K562 (cell line): Measurements from ENCODE around the gene SLC43A2. TPM values are rescaled to one million over a fixed set of nuclear protein-coding genes. Genes with fewer than 3 reads are reported as not detected.

Experiments used
- ATAC-seq: fragments of 200-7000 bp; cut with Tn5 transposase; 3 replicates; pipeline ENCODE4 v1.9.1; 2020; ENCODE audit warnings: moderate library complexity
- BruUV-seq: library from RNA; stranded (reverse); fragments of 400-500 nt; replicated peaks from 2 replicates; lab custom pipeline; 2021; lab: Mats Ljungman, UMichigan
- CTCF ChIA-PET: fragments of 300-600 bp; formaldehyde crosslinking; extraction: SDS; loops from one replicate; lab custom pipeline; 2021; ENCODE audit warnings: low intra/inter-chr PET ratio; lab: Yijun Ruan, JAX
- POLR2A ChIA-PET: fragments of 300-600, 350-650 bp; sonication (Branson Sonifier 250); formaldehyde crosslinking; extraction: SDS; loops from one replicate; lab custom pipeline; 2021; ENCODE audit warnings: antibody characterized with exemption, inconsistent platforms; lab: Yijun Ruan, JAX
- DNase-seq, 4 experiments: peaks; one replicate each; pipeline versions ENCODE4 v3.0.0 to v3.0.0-alpha.2; 2011 to 2018; ENCODE audit warnings: low spot score in 3 of 4, mixed read lengths in 3 of 4; ENCODE audit errors: extremely low read depth in 1 of 4
- FAIRE-seq: peaks from 2 replicates; lab custom pipeline; 2011; peaks lifted over from hg19 to GRCh38; lab: Jason Lieb, UNC
- H2AFZ ChIP-seq: 2 replicates; pipeline ENCODE4 v1.6.0; 2011; ENCODE audit warnings: low read depth, low read length, control low read depth, inconsistent platforms
- H3K27ac ChIP-seq: fragments of 200-600 bp; 3 replicates; pipeline ENCODE4 v1.8.0; 2011; ENCODE audit warnings: low read depth, mild to moderate bottlenecking, control low read depth, inconsistent platforms, low read length, moderate library complexity, mixed read lengths; ENCODE audit errors: extremely low read depth
- H3K27me3 ChIP-seq, 2 experiments: fragments of 300-600 bp in 1 of 2; 2 replicates in 1 of 2; 3 replicates in 1 of 2; pipeline versions ENCODE4 v1.6.0 to v1.8.0; 2011; ENCODE audit warnings: inconsistent platforms in 2 of 2, low read length in 2 of 2, mild to moderate bottlenecking in 1 of 2, mixed read lengths in 1 of 2, moderate library complexity in 1 of 2; ENCODE audit not compliant: control insufficient read depth in 2 of 2, insufficient read depth in 2 of 2
- H3K36me3 ChIP-seq: fragments of 300-600 bp; 3 replicates; pipeline ENCODE4 v1.8.0; 2011; ENCODE audit warnings: mild to moderate bottlenecking, low read length, inconsistent platforms; ENCODE audit not compliant: control insufficient read depth, insufficient read depth
- H3K4me1 ChIP-seq, 2 experiments: fragments of 200-600 bp in 1 of 2; replicated peaks in 1 of 2; 2 replicates in 1 of 2; 3 replicates in 1 of 2; pipeline versions ENCODE4 v1.5.1 to v1.8.0; 2011; ENCODE audit warnings: inconsistent platforms in 2 of 2, low read length in 2 of 2, mild to moderate bottlenecking in 1 of 2, mixed read lengths in 1 of 2, moderate library complexity in 1 of 2; ENCODE audit not compliant: control insufficient read depth in 2 of 2, insufficient read depth in 2 of 2
- H3K4me2 ChIP-seq: 2 replicates; pipeline ENCODE4 v1.6.1; 2011; ENCODE audit warnings: low read length, control low read depth, inconsistent platforms, mixed read lengths; ENCODE audit not compliant: insufficient read depth
- H3K4me3 ChIP-seq: fragments of 200-600 bp; sonication (generic), shearing (Covaris generic); 2 replicates; pipeline ENCODE4 v1.5.1; 2016; ENCODE audit warnings: control low read depth, inconsistent platforms
- H3K79me2 ChIP-seq: fragments of 200-600 bp; 3 replicates; pipeline ENCODE4 v1.8.0; 2011; ENCODE audit warnings: low read length, inconsistent platforms; ENCODE audit not compliant: control insufficient read depth, insufficient read depth
- H3K9ac ChIP-seq, 2 experiments: 2 replicates each; pipeline versions ENCODE4 v1.6.0 to v1.6.1; 2011; ENCODE audit warnings: low read depth in 2 of 2, low read length in 2 of 2, control low read depth in 1 of 2, inconsistent platforms in 1 of 2, mild to moderate bottlenecking in 1 of 2, mixed read lengths in 1 of 2; ENCODE audit not compliant: insufficient read depth in 1 of 2
- H3K9me1 ChIP-seq: one replicate; pipeline ENCODE4 v1.6.0; 2011; ENCODE audit warnings: inconsistent platforms, mild to moderate bottlenecking, low read length, moderate library complexity; ENCODE audit not compliant: control insufficient read depth, insufficient read depth
- H3K9me3 ChIP-seq: replicated peaks from 2 replicates; pipeline ENCODE4 v1.5.1; 2011; ENCODE audit warnings: low read depth, low read length, inconsistent platforms; ENCODE audit not compliant: control insufficient read depth, insufficient read depth
- H4K20me1 ChIP-seq: replicated peaks from 2 replicates; pipeline ENCODE4 v1.6.1; 2011; ENCODE audit warnings: low read length, inconsistent platforms, mixed read lengths; ENCODE audit not compliant: control insufficient read depth, insufficient read depth
- AFF1 ChIP-seq, 2 experiments: fragments of 450-650 bp; IDR thresholded peaks; 2 replicates each; pipeline ENCODE4 v1.6.1; 2018; ENCODE audit warnings: mild to moderate bottlenecking in 2 of 2, low read depth in 1 of 2; ENCODE audit not compliant: partially characterized antibody in 2 of 2
- EZH2 ChIP-seq: IDR thresholded peaks from 2 replicates; pipeline ENCODE4 v1.6.1; 2012; ENCODE audit warnings: low read depth, mild to moderate bottlenecking, inconsistent platforms, low read length, borderline replicate concordance
- HMGXB4 ChIP-seq: sonication (generic); formaldehyde crosslinking; IDR thresholded peaks from 2 replicates; pipeline ENCODE4 v1.8.1; 2023; ENCODE audit warnings: mild to moderate bottlenecking, missing genetic modification reagents
- HSF4 ChIP-seq: fragments of 250-450 bp; sonication (Bioruptor Pico); IDR thresholded peaks from 2 replicates; pipeline ENCODE4 v2.1.2; 2022; ENCODE audit warnings: mild to moderate bottlenecking, moderate library complexity, borderline replicate concordance
- JUNB ChIP-seq: fragments of 450-650 bp; formaldehyde crosslinking; conservative IDR thresholded peaks from 2 replicates; pipeline ENCODE4 v1.4.0; 2020; ENCODE audit warnings: mild to moderate bottlenecking
- KAT8 ChIP-seq: fragments of 450-650 bp; IDR thresholded peaks from 2 replicates; pipeline ENCODE4 v1.6.1; 2016; ENCODE audit warnings: low read depth, mild to moderate bottlenecking
- MEIS2 ChIP-seq: fragments of 450-650 bp; IDR thresholded peaks from 2 replicates; pipeline ENCODE4 v1.6.1; 2014; ENCODE audit warnings: mild to moderate bottlenecking; ENCODE audit not compliant: partially characterized antibody
- NFYB ChIP-seq: IDR thresholded peaks from 2 replicates; pipeline ENCODE4 v1.6.1; 2011; ENCODE audit warnings: mild to moderate bottlenecking, moderate library complexity; ENCODE audit not compliant: insufficient read length; ENCODE audit errors: extremely low read depth
- SIN3A ChIP-seq, 2 experiments: fragments of 150-350 bp in 1 of 2; IDR thresholded peaks; 2 replicates each; pipeline ENCODE4 v1.6.1; 2011 to 2016; ENCODE audit warnings: borderline replicate concordance in 2 of 2, low read depth in 2 of 2, low read length in 2 of 2, mild to moderate bottlenecking in 2 of 2, moderate library complexity in 2 of 2; ENCODE audit not compliant: control insufficient read depth in 1 of 2
- TEAD1 ChIP-seq, 2 experiments: fragments of 450-650 bp in 1 of 2; sonication (generic) in 1 of 2; formaldehyde crosslinking; IDR thresholded peaks; 2 replicates each; pipeline versions ENCODE4 v1.4.0 to v1.8.0; 2020 to 2022; ENCODE audit warnings: mild to moderate bottlenecking in 2 of 2, missing genetic modification reagents in 1 of 2
- ZNF77 ChIP-seq: fragments of 250-450 bp; sonication (Bioruptor Pico); IDR thresholded peaks from 2 replicates; pipeline ENCODE4 v1.5.0; 2020
- WGBS: fragments of 100-300 bp; shearing (Covaris generic); methylation state at CpG from one replicate; pipeline ENCODE4 v1.1.6; 2016; ENCODE audit warnings: low coverage, mixed read lengths; ENCODE audit not compliant: insufficient coverage; ENCODE audit errors: missing lambda C conversion rate; 5-methylcytosine and 5-hydroxymethylcytosine counted together
- in situ Hi-C: fragments of 300-500 bp; cut with MboI; formaldehyde crosslinking; loops from 4 replicates; pipeline ENCODE4 v1.15.0; 2018; ENCODE audit warnings: inconsistent platforms, mixed read lengths
- intact Hi-C: fragments of 100-400 bp; cut with micrococcal nuclease; formaldehyde crosslinking; loops from 2 replicates; pipeline ENCODE4 v1.14.2; 2022
- polyA plus RNA-seq, 8 experiments: library from polyadenylated mRNA; depleted of rRNA in 4 of 8; stranded (reverse) in 5 of 8; unstranded in 3 of 8; fragments of >200 nt; fragmentation: Nextera tagmentation in 2 of 8; fragmentation: Illumina TruSeq in 1 of 8; extraction: Ambion mirVana in 2 of 8; extraction: Trizol in 1 of 8; gene quantifications; 2 replicates each; pipeline versions ENCODE4 v1.2.1 to v1.2.3, GENCODE V29; 2011 to 2014; ENCODE audit warnings: inconsistent platforms in 1 of 8, missing spikeins in 1 of 8
- total RNA-seq, 7 experiments: library from RNA; depleted of rRNA in 6 of 7; stranded (reverse); fragments of >200 nt in 6 of 7; fragmentation: Illumina TruSeq in 2 of 7; extraction: Trizol in 2 of 7; gene quantifications; 2 replicates each; pipeline versions ENCODE4 v1.2.1 to v1.2.3, GENCODE V29; 2011 to 2021; ENCODE audit warnings: low replicate concordance in 1 of 7

SLC43A2 gene
- total and polyA plus RNA-seq, 9 of the 15 experiments (the other 6 are each of a cell fraction or from before 2014, with no cell fraction given), result 0.03 to 10.2 (median 3.6) TPM

GRCh38 chr17:1590029-1590746, 38.4 kb downstream of the SLC43A2 start (continued):
- TF ChIP-seq EZH2 (no peak), AFF1 (IDR thresholded peaks at IDR 0.05; ENCODE audit: low read depth in 1 of 2, partially characterized antibody in 2 of 2) (no peak)
- TF ChIP-seq, all 486 proteins: peak for 60

- POLR2A ChIA-PET, result no interaction called here
- Histone ChIP-seq H3K9ac (no peak overlapping the region), H3K27ac (no peak overlapping the region), H3K79me2 (no peaks in the 10 kb centered on the region), H3K9me3 (no peaks in the 10 kb centered on the region), H3K27me3 (no peaks in the 10 kb centered on the region), H3K36me3 (no peaks in the 10 kb centered on the region), H3K4me1 (peaks cover 12 to 41% of the 10 kb centered on the region in 2 experiments; a peak in 4 of 5 replicates), H3K4me2 (no peak overlapping the region), H3K4me3 (no peak overlapping the region), H3K9me1 (peaks cover 3% of the 10 kb centered on the region), H2AFZ (no peak overlapping the region), H4K20me1 (no peaks in the 10 kb centered on the region; the same call in 1 of the 2 replicates)
- WGBS, result 82% methylated on average over 15 of the region's 33 CpGs
- intact Hi-C loops (no loop called here), in situ Hi-C loops (no loop called here)
- no peak for DNase-seq
- CTCF ChIA-PET, result no interaction called here
- no TSS peak for BruUV-seq
- ATAC-seq, result no peak
- FAIRE-seq, result no peak
- TF ChIP-seq HSF4, result no peak
- TF ChIP-seq NFYB, result no peak
- TF ChIP-seq KAT8, result no peak
- no peak for TF ChIP-seq SIN3A (IDR thresholded peaks at IDR 0.05; ENCODE audit: borderline replicate concordance in 2 of 2, control insufficient read depth in 1 of 2, low read depth in 2 of 2, low read length in 2 of 2)
- no peak for TF ChIP-seq TEAD1 (CRISPR knock-in tag; IDR thresholded peaks at IDR 0.05)
- TF ChIP-seq MEIS2, result no peak
- TF ChIP-seq JUNB (CRISPR knock-in tag), result no peak
- no peak for TF ChIP-seq ZNF77 (CRISPR knock-in tag)
- TF ChIP-seq HMGXB4 (CRISPR knock-in tag), result no peak
These were observed 39.6 kb downstream of the SLC43A2 start for GRCh38 chr17:1588821-1589585.
